PC-9 (cell line): Measurements from ENCODE around the gene CCDC80.

Experiments
- EZH2 ChIP-seq: fragments of 200-600 bp; sonication (generic); IDR thresholded peaks from 2 replicates; pipeline ENCODE4 v1.8.0; 2017; ENCODE audit warnings: antibody characterized with exemption, low read depth
- TF ChIP-seq, protein P1 (sequence below): fragments of 200-600 bp; sonication (generic); conservative IDR thresholded peaks from 2 replicates; pipeline ENCODE4 v1.6.1; 2017; ENCODE audit warnings: mixed run types, antibody characterized with exemption, mild to moderate bottlenecking, moderate library complexity

DNA sequence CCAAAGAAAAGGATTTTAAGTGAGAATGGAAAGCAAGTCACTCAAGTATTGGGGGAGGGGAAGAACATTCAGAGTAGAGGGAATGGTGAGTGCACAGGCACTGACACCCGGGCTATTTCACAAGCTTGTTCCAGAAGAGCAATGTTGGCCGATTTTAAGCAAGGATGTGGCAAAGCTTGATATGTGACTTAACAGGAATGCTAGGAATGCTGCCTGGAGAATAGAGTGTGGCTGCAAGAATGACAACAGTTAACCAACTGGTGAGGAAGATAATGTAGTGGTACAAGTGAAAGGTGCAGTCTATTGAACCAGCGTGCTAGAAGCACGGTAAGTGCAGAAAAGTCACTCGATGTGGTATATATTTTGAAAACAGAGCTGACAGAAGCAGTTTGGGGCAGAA is 6.2 kb upstream of the CCDC80 start:
- TF ChIP-seq, protein P1, sequence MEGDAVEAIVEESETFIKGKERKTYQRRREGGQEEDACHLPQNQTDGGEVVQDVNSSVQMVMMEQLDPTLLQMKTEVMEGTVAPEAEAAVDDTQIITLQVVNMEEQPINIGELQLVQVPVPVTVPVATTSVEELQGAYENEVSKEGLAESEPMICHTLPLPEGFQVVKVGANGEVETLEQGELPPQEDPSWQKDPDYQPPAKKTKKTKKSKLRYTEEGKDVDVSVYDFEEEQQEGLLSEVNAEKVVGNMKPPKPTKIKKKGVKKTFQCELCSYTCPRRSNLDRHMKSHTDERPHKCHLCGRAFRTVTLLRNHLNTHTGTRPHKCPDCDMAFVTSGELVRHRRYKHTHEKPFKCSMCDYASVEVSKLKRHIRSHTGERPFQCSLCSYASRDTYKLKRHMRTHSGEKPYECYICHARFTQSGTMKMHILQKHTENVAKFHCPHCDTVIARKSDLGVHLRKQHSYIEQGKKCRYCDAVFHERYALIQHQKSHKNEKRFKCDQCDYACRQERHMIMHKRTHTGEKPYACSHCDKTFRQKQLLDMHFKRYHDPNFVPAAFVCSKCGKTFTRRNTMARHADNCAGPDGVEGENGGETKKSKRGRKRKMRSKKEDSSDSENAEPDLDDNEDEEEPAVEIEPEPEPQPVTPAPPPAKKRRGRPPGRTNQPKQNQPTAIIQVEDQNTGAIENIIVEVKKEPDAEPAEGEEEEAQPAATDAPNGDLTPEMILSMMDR: no peak
- TF ChIP-seq EZH2: no peak
